Coronary artery (tissue), 2 donors: ENCODE results near the gene MAPKBP1.

ENCODE experiments used
- DNase-seq: peaks from one replicate; pipeline ENCODE4 v3.0.0-alpha.2; 2017; ENCODE audit warnings: low spot score
- H3K27ac ChIP-seq, 2 donors: fragments of 200-600 bp; sonication (generic); one replicate each; pipeline ENCODE4 v1.5.1; 2016 to 2019
- H3K4me3 ChIP-seq: fragments of 200-600 bp; sonication (generic); 2 replicates; pipeline ENCODE4 v1.5.1; 2016; ENCODE audit warnings: mild to moderate bottlenecking, moderate library complexity
- CTCF ChIP-seq: fragments of 200-600 bp; sonication (generic); IDR thresholded peaks from one replicate; pipeline ENCODE4 v1.5.1; 2019; ENCODE audit warnings: antibody characterized with exemption

Gene MAPKBP1

GRCh38 chr15:41849861-41850260, 75.6 kb downstream of the MAPKBP1 start:
- Histone ChIP-seq H3K27ac (no peak overlapping the region), H3K4me3 (no peak overlapping the region)
- no peak for DNase-seq
- no peak for TF ChIP-seq CTCF

GRCh38 chr15:41850482-41851166, 76.3 kb downstream of the MAPKBP1 start:
- H3K4me3 ChIP-seq, result no peak overlapping the region
- no peak for TF ChIP-seq CTCF
- DNase-seq, result no peak
- no peak overlapping the region for H3K27ac ChIP-seq

GRCh38 chr15:41851167-41851523, 76.9 kb downstream of the MAPKBP1 start:
- H3K27ac ChIP-seq, result no peak overlapping the region
- TF ChIP-seq CTCF, result no peak
- H3K4me3 ChIP-seq, result no peak overlapping the region
- DNase-seq, result no peak

- Histone ChIP-seq H3K4me3 (no peak overlapping the region), H3K27ac (no peak overlapping the region)
- TF ChIP-seq CTCF, result no peak
- no peak for DNase-seq
These were observed 77.6 kb downstream of the MAPKBP1 start for GRCh38 chr15:41851755-41852370.

GRCh38 chr15:41852736-41853590, 78.7 kb downstream of the MAPKBP1 start:
- Histone ChIP-seq H3K4me3 (no peak overlapping the region), H3K27ac (no peak overlapping the region)
- no peak for DNase-seq
- TF ChIP-seq CTCF, result no peak

GRCh38 chr15:41853831-41854230, 79.5 kb downstream of the MAPKBP1 start:
- no peak for DNase-seq
- H3K4me3 ChIP-seq, result no peak overlapping the region
- no peak for TF ChIP-seq CTCF
- no peak overlapping the region for H3K27ac ChIP-seq
